BE2C (cell line): ENCODE results near the gene INO80B.
A peak's percentile ranks its signal among the peaks of the same experiment; 100 is the strongest.
"Not testable (repeated sequence)": the region's sequence is repeated elsewhere in the genome, so short reads cannot be mapped to it uniquely, and the experiment has no call there.

ENCODE experiments used
- DNase-seq: peaks from one replicate; pipeline ENCODE4 v3.0.0-alpha.2; 2020
- H3K27me3 ChIP-seq: fragments of 250-450 bp; sonication (Bioruptor Pico); 2 replicates; pipeline ENCODE4 v1.5.1; 2020; ENCODE audit warnings: mild to moderate bottlenecking
- H3K36me3 ChIP-seq: fragments of 250-450 bp; sonication (Bioruptor Pico); 2 replicates; pipeline ENCODE4 v1.5.1; 2020; ENCODE audit warnings: mild to moderate bottlenecking
- H3K4me1 ChIP-seq: fragments of 250-450 bp; sonication (Bioruptor Pico); 2 replicates; pipeline ENCODE4 v1.5.1; 2020
- H3K4me3 ChIP-seq: 2 replicates; pipeline ENCODE4 v1.5.1; 2011; ENCODE audit warnings: low read depth, low read length
- H3K9me3 ChIP-seq: fragments of 250-450 bp; sonication (Bioruptor Pico); 2 replicates; pipeline ENCODE4 v1.5.1; 2020
- CTCF ChIP-seq: IDR thresholded peaks from 2 replicates; pipeline ENCODE4 v1.5.1; 2012; ENCODE audit warnings: mild to moderate bottlenecking, low read depth, low read length

The INO80B gene

DNA sequence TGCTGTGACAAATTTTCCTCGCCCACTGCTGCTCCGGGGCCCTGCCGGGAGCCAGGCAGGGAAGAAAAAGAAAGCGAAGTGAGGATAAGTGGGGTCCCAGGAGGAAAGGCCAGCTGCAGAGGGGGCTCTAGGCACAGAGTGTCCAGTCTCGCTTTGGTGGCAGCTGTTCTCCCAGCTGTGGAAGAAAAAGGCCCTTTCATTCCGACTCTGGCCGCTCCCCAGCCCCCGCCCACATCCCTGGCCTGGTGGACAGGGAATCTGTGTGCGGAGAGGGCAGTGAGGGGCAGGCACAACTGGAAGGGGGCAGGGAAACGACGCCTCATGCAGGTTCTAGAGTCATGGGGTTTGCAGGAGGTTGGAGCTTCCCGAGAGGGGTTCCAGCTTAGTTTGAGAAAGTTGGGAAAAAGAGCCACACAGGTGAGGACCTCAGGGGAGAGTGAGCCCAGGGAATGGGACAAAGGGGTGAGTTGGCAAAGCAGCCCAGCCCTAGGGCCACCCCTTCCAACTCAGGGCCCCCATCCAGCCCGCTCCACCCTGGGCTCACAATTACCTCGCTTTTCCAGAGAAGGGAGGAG lies 15.0 kb upstream of the INO80B start:
- Histone ChIP-seq H3K4me3 (peak overlapping the region; percentile 69), H3K36me3 (no peaks in the 10 kb centered on the region), H3K4me1 (peaks cover 3% of the 10 kb centered on the region; the same call in 1 of the 2 replicates), H3K9me3 (no peaks in the 10 kb centered on the region), H3K27me3 (no peaks in the 10 kb centered on the region)
- peak; percentile 30 for DNase-seq
- no peak for TF ChIP-seq CTCF

- TF ChIP-seq CTCF: no peak
- Histone ChIP-seq H3K4me3 (peak overlapping the region; percentile 69), H3K27me3 (no peaks in the 10 kb centered on the region), H3K4me1 (peaks cover 3% of the 10 kb centered on the region; the same call in 1 of the 2 replicates), H3K36me3 (no peaks in the 10 kb centered on the region), H3K9me3 (no peaks in the 10 kb centered on the region)
- DNase-seq: peak; percentile 89
These were observed 14.3 kb upstream of the INO80B start for GRCh38 chr2:74440378-74441169.

DNA sequence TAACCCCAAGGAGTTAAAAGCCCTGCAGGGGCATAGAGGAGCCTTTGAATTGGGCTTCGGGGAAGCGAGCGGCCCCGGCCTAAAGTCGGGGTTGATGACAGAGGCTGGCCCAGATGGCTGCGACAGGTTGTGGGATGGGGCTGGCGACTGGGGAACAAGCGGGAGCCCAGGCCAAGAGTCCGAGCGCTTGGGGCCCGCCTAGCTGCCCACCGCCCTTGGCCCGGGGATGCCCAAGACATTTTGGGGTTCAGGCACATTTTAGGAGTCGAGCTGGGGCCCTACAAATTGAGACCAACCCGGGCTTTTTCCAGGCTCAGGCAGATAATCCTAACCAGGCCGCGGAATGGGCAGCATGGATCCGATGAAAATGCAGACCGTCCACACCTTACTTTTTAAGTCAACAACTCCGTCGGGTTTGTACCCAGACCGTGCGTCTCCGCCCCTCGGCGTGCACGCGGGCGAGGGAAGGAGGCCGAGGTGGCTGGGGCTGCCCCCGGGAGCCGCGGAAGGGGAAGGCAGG lies 13.7 kb upstream of the INO80B start:
- no peak for DNase-seq
- no peaks in the 10 kb centered on the region for H3K27me3 ChIP-seq
- no peak for TF ChIP-seq CTCF
- no peaks in the 10 kb centered on the region for H3K36me3 ChIP-seq
- H3K4me1 ChIP-seq: peaks cover 3% of the 10 kb centered on the region; the same call in 1 of the 2 replicates
- no peak overlapping the region for H3K4me3 ChIP-seq
- H3K9me3 ChIP-seq: no peaks in the 10 kb centered on the region

GRCh38 chr2:74441690-74442482 lies 13.0 kb upstream of the INO80B start, which contains the start of gene RTKN:
Gene RTKN, minus strand, starts transcription at chr2:74441937. Its CDS starts 121 bp downstream, at chr2:74441816.
- Histone ChIP-seq H3K4me1 (peaks cover 3% of the 10 kb centered on the region; the same call in 1 of the 2 replicates), H3K27me3 (no peaks in the 10 kb centered on the region), H3K9me3 (no peaks in the 10 kb centered on the region), H3K4me3 (peak within 1 kb of the TSS; percentile 69), H3K36me3 (no peaks in the 10 kb centered on the region)
- DNase-seq: no peak
- no peak for TF ChIP-seq CTCF

GRCh38 chr2:74442483-74443297 lies 12.2 kb upstream of the INO80B start:
- H3K4me3 ChIP-seq, H3K36me3 ChIP-seq, DNase-seq, H3K9me3 ChIP-seq, H3K4me1 ChIP-seq, H3K27me3 ChIP-seq: not testable (repeated sequence)
